ENCODE results near the gene CHSY3. TPM values are rescaled to one million over a fixed set of nuclear protein-coding genes. Genes with fewer than 3 reads are reported as not detected.

CHSY3 gene
- total RNA-seq, 4 donors from 2014 or later = 0.77 to 22.1 (median 2.8) TPM; not detected in 1

DNA sequence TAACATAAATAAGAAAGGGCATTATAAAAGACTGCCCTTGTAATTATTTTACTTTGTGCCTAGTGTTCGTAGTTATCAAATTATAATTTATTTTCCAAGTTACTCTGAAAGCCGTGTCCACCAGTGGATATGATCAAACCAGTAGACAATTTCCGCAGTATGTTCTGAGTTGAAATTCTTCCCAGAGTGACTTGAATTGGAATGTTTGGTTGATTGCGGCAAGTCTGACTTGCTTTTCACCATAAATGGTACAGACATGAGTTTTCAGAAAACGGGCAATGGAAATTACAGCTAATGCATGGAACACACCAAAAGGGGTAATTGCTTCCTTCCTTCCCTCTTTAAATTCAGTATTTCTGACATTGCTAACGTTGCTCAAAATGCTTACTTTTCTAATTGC, 56.6 kb downstream of the CHSY3 start:
- no peaks in the 10 kb centered on the region for H3K9me3 ChIP-seq
- TF ChIP-seq POLR2A (IDR thresholded peaks at IDR 0.05) = no peak
- TF ChIP-seq, protein P1, sequence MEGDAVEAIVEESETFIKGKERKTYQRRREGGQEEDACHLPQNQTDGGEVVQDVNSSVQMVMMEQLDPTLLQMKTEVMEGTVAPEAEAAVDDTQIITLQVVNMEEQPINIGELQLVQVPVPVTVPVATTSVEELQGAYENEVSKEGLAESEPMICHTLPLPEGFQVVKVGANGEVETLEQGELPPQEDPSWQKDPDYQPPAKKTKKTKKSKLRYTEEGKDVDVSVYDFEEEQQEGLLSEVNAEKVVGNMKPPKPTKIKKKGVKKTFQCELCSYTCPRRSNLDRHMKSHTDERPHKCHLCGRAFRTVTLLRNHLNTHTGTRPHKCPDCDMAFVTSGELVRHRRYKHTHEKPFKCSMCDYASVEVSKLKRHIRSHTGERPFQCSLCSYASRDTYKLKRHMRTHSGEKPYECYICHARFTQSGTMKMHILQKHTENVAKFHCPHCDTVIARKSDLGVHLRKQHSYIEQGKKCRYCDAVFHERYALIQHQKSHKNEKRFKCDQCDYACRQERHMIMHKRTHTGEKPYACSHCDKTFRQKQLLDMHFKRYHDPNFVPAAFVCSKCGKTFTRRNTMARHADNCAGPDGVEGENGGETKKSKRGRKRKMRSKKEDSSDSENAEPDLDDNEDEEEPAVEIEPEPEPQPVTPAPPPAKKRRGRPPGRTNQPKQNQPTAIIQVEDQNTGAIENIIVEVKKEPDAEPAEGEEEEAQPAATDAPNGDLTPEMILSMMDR (IDR thresholded peaks at IDR 0.05) = no peak
- no peaks in the 10 kb centered on the region for H3K4me1 ChIP-seq
- no peak overlapping the region for H3K4me3 ChIP-seq
- intact Hi-C loops (cut with DNase I; ENCODE audit: low total_unique reads) = no loop called here
- no peak for DNase-seq
- H3K36me3 ChIP-seq = no peaks in the 10 kb centered on the region
- no peaks in the 10 kb centered on the region for H3K27me3 ChIP-seq
- no peak overlapping the region for H3K27ac ChIP-seq

DNA sequence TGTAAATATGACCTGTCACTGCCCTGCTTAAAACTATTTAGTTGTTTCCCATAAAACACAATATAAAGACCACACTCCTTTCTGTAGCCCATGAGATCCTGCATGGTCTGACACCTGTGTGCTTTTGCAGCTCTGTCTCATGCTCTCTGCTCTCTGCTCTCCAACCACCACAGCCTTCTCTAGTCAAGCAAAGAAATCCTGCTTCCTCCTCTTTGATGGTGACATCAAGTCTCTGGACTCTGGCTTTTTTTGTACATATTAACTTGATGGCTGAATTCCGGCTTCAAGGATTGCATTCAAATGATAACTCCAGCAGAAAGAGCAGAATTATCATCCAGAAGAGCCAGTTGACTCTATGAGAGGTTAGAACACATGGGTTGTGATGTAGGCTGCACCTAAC, 58.2 kb downstream of the CHSY3 start:
- H3K4me1 ChIP-seq = no peaks in the 10 kb centered on the region
- H3K36me3 ChIP-seq = no peaks in the 10 kb centered on the region
- intact Hi-C loops (cut with DNase I; ENCODE audit: low total_unique reads) = no loop called here
- no peaks in the 10 kb centered on the region for H3K9me3 ChIP-seq
- H3K27ac ChIP-seq = no peak overlapping the region
- DNase-seq = no peak
- H3K4me3 ChIP-seq = no peak overlapping the region
- no peaks in the 10 kb centered on the region for H3K27me3 ChIP-seq
- TF ChIP-seq, protein P1 (IDR thresholded peaks at IDR 0.05) = no peak
- no peak for TF ChIP-seq POLR2A (IDR thresholded peaks at IDR 0.05)

DNA sequence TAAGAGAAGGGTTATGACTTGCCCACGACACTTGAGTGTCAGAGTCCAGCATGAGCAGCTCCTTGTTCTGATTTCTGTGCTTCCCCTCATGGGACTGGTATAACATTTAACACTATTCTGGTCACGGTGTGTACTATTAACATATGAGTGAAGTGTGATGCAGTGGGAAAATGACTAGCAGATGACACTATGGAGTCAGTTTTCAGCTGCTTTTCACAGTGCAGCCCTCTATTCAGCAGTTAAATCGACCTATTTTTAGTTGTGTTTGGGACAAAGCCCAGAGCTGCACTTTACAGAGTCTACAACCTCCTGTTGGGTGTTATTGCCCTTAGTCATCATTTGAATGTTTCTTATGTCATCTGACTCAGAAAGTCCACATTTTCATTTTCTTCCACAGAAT, 59.1 kb downstream of the CHSY3 start:
- intact Hi-C loops (cut with DNase I; ENCODE audit: low total_unique reads) = no loop called here
- no peaks in the 10 kb centered on the region for H3K27me3 ChIP-seq
- no peaks in the 10 kb centered on the region for H3K9me3 ChIP-seq
- no peaks in the 10 kb centered on the region for H3K36me3 ChIP-seq
- TF ChIP-seq, protein P1 (IDR thresholded peaks at IDR 0.05) = no peak
- TF ChIP-seq POLR2A (IDR thresholded peaks at IDR 0.05) = no peak
- no peak overlapping the region for H3K27ac ChIP-seq
- H3K4me1 ChIP-seq = no peaks in the 10 kb centered on the region
- no peak overlapping the region for H3K4me3 ChIP-seq
- DNase-seq = no peak

DNA sequence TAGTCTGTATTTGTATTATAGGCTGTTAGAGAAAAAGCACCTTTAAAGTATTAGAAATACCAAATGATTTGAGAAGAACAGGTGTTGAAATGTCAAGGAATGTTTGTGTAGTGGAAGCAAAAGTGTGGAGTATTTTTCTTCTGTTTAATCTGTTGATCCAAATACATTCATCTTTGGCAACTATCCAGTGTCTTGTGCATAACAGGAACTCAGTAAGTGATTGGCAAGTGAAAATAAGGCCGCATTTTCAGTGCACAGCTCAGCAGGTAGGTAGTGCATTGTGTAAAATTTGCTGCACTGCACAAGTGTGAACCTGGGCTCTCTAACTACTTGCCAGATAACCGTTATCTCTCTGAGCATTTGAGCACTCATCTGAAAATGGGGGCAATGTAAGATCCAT, 61.8 kb downstream of the CHSY3 start:
- no peak overlapping the region for H3K4me3 ChIP-seq
- DNase-seq = no peak
- no peaks in the 10 kb centered on the region for H3K4me1 ChIP-seq
- no peaks in the 10 kb centered on the region for H3K27me3 ChIP-seq
- no peaks in the 10 kb centered on the region for H3K9me3 ChIP-seq
- intact Hi-C loops (cut with DNase I; ENCODE audit: low total_unique reads) = no loop called here
- H3K27ac ChIP-seq = no peak overlapping the region
- TF ChIP-seq POLR2A (IDR thresholded peaks at IDR 0.05) = no peak
- TF ChIP-seq, protein P1 (IDR thresholded peaks at IDR 0.05) = no peak
- no peaks in the 10 kb centered on the region for H3K36me3 ChIP-seq

DNA sequence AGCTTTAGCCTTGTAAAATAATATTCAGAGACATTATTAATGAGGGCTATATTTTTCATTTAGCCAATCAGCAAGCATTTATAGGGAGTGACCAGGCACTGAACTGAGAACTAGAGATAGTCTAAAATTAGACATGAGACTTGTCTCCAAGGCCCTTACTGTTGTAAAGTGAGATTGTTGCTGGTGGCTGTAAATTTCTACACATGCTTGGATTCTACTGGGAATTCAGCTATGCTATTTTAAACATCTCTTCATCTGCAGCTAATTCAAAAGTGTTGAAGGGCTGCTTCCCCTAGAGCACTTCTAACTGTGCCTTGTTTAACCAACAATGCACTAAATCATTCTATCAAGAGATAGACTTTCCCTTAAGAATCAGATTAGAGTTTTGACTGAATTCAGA, 67.4 kb downstream of the CHSY3 start:
- intact Hi-C loops (cut with DNase I; ENCODE audit: low total_unique reads) = no loop called here
- DNase-seq = no peak
- Histone ChIP-seq H3K9me3 (no peaks in the 10 kb centered on the region), H3K36me3 (no peaks in the 10 kb centered on the region), H3K4me3 (no peak overlapping the region), H3K4me1 (no peaks in the 10 kb centered on the region), H3K27me3 (no peaks in the 10 kb centered on the region), H3K27ac (no peak overlapping the region)
- TF ChIP-seq, protein P1 (IDR thresholded peaks at IDR 0.05) = no peak
- TF ChIP-seq POLR2A (IDR thresholded peaks at IDR 0.05) = no peak
